ENCODE results near the gene ADGRA3. TPM values are rescaled to one million over a fixed set of nuclear protein-coding genes. Genes with fewer than 3 reads are reported as not detected.

The ADGRA3 gene
- total and polyA plus RNA-seq, 2 experiments from 2014 or later, result 16.2 to 73.9 TPM

DNA sequence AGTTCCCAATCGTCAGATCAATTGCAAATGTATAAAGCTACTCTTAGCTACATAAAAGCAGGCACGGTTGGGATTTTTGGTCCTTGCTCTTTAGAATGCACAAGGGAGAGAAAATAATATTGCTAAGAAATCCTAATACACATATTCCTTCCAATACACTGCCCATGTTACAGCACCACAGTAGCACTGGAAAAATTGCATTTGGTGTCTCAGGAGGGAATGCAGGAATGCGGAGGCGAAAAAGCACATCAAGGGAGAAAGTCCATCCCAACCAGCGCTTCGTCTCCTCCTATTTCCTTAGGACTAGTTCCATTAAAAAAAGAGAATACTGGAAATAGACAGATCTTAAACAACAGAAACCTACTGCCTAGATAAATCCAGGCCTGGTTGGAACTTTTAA, 23.9 kb downstream of the ADGRA3 start:
- no peak for TF ChIP-seq EZH2 (IDR thresholded peaks at IDR 0.05; ENCODE audit: low read depth, unreplicated experiment)
- TF ChIP-seq JUNB (IDR thresholded peaks at IDR 0.05; ENCODE audit: unreplicated experiment), result no peak
- TF ChIP-seq, protein P1, sequence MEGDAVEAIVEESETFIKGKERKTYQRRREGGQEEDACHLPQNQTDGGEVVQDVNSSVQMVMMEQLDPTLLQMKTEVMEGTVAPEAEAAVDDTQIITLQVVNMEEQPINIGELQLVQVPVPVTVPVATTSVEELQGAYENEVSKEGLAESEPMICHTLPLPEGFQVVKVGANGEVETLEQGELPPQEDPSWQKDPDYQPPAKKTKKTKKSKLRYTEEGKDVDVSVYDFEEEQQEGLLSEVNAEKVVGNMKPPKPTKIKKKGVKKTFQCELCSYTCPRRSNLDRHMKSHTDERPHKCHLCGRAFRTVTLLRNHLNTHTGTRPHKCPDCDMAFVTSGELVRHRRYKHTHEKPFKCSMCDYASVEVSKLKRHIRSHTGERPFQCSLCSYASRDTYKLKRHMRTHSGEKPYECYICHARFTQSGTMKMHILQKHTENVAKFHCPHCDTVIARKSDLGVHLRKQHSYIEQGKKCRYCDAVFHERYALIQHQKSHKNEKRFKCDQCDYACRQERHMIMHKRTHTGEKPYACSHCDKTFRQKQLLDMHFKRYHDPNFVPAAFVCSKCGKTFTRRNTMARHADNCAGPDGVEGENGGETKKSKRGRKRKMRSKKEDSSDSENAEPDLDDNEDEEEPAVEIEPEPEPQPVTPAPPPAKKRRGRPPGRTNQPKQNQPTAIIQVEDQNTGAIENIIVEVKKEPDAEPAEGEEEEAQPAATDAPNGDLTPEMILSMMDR (conservative IDR thresholded peaks at IDR 0.05; ENCODE audit: low read depth in 2 of 2), result no peak
- TF ChIP-seq POLR2AphosphoS5 (IDR thresholded peaks at IDR 0.05; ENCODE audit: low read depth), result no peak
- TF ChIP-seq, protein P2, sequence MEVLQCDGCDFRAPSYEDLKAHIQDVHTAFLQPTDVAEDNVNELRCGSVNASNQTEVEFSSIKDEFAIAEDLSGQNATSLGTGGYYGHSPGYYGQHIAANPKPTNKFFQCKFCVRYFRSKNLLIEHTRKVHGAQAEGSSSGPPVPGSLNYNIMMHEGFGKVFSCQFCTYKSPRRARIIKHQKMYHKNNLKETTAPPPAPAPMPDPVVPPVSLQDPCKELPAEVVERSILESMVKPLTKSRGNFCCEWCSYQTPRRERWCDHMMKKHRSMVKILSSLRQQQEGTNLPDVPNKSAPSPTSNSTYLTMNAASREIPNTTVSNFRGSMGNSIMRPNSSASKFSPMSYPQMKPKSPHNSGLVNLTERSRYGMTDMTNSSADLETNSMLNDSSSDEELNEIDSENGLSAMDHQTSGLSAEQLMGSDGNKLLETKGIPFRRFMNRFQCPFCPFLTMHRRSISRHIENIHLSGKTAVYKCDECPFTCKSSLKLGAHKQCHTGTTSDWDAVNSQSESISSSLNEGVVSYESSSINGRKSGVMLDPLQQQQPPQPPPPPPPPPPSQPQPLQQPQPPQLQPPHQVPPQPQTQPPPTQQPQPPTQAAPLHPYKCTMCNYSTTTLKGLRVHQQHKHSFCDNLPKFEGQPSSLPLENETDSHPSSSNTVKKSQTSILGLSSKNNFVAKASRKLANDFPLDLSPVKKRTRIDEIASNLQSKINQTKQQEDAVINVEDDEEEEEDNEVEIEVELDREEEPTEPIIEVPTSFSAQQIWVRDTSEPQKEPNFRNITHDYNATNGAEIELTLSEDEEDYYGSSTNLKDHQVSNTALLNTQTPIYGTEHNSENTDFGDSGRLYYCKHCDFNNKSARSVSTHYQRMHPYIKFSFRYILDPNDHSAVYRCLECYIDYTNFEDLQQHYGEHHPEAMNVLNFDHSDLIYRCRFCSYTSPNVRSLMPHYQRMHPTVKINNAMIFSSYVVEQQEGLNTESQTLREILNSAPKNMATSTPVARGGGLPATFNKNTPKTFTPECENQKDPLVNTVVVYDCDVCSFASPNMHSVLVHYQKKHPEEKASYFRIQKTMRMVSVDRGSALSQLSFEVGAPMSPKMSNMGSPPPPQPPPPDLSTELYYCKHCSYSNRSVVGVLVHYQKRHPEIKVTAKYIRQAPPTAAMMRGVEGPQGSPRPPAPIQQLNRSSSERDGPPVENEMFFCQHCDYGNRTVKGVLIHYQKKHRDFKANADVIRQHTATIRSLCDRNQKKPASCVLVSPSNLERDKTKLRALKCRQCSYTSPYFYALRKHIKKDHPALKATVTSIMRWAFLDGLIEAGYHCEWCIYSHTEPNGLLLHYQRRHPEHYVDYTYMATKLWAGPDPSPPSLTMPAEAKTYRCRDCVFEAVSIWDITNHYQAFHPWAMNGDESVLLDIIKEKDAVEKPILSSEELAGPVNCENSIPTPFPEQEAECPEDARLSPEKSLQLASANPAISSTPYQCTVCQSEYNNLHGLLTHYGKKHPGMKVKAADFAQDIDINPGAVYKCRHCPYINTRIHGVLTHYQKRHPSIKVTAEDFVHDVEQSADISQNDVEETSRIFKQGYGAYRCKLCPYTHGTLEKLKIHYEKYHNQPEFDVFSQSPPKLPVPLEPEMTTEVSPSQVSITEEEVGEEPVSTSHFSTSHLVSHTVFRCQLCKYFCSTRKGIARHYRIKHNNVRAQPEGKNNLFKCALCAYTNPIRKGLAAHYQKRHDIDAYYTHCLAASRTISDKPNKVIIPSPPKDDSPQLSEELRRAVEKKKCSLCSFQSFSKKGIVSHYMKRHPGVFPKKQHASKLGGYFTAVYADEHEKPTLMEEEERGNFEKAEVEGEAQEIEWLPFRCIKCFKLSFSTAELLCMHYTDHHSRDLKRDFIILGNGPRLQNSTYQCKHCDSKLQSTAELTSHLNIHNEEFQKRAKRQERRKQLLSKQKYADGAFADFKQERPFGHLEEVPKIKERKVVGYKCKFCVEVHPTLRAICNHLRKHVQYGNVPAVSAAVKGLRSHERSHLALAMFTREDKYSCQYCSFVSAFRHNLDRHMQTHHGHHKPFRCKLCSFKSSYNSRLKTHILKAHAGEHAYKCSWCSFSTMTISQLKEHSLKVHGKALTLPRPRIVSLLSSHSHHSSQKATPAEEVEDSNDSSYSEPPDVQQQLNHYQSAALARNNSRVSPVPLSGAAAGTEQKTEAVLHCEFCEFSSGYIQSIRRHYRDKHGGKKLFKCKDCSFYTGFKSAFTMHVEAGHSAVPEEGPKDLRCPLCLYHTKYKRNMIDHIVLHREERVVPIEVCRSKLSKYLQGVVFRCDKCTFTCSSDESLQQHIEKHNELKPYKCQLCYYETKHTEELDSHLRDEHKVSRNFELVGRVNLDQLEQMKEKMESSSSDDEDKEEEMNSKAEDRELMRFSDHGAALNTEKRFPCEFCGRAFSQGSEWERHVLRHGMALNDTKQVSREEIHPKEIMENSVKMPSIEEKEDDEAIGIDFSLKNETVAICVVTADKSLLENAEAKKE (CRISPR knock-in tag; IDR thresholded peaks at IDR 0.05), result no peak
- TF ChIP-seq ZNF114 (CRISPR knock-in tag; IDR thresholded peaks at IDR 0.05), result no peak
- TF ChIP-seq EZH2phosphoT487 (IDR thresholded peaks at IDR 0.05; ENCODE audit: unreplicated experiment), result no peak
- no peak for TF ChIP-seq STAT1 (IDR thresholded peaks at IDR 0.05; ENCODE audit: unreplicated experiment)
- TF ChIP-seq, protein P3, sequence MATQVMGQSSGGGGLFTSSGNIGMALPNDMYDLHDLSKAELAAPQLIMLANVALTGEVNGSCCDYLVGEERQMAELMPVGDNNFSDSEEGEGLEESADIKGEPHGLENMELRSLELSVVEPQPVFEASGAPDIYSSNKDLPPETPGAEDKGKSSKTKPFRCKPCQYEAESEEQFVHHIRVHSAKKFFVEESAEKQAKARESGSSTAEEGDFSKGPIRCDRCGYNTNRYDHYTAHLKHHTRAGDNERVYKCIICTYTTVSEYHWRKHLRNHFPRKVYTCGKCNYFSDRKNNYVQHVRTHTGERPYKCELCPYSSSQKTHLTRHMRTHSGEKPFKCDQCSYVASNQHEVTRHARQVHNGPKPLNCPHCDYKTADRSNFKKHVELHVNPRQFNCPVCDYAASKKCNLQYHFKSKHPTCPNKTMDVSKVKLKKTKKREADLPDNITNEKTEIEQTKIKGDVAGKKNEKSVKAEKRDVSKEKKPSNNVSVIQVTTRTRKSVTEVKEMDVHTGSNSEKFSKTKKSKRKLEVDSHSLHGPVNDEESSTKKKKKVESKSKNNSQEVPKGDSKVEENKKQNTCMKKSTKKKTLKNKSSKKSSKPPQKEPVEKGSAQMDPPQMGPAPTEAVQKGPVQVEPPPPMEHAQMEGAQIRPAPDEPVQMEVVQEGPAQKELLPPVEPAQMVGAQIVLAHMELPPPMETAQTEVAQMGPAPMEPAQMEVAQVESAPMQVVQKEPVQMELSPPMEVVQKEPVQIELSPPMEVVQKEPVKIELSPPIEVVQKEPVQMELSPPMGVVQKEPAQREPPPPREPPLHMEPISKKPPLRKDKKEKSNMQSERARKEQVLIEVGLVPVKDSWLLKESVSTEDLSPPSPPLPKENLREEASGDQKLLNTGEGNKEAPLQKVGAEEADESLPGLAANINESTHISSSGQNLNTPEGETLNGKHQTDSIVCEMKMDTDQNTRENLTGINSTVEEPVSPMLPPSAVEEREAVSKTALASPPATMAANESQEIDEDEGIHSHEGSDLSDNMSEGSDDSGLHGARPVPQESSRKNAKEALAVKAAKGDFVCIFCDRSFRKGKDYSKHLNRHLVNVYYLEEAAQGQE (IDR thresholded peaks at IDR 0.05; ENCODE audit: unreplicated experiment), result no peak
- TF ChIP-seq, protein P4, sequence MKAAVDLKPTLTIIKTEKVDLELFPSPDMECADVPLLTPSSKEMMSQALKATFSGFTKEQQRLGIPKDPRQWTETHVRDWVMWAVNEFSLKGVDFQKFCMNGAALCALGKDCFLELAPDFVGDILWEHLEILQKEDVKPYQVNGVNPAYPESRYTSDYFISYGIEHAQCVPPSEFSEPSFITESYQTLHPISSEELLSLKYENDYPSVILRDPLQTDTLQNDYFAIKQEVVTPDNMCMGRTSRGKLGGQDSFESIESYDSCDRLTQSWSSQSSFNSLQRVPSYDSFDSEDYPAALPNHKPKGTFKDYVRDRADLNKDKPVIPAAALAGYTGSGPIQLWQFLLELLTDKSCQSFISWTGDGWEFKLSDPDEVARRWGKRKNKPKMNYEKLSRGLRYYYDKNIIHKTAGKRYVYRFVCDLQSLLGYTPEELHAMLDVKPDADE (IDR thresholded peaks at IDR 0.05), result no peak
- TF ChIP-seq CREB1 (CRISPR knock-in tag; IDR thresholded peaks at IDR 0.05; ENCODE audit: low read depth), result no peak
- TF ChIP-seq ZNF331 (CRISPR knock-in tag; IDR thresholded peaks at IDR 0.05; ENCODE audit: low read depth), result no peak
- TF ChIP-seq NANOG (IDR thresholded peaks at IDR 0.05; ENCODE audit: borderline replicate concordance), result no peak
- no peaks in the 10 kb centered on the region for H3K9me2 ChIP-seq (ENCODE audit: insufficient read depth)
- no peak overlapping the region for H3K27ac ChIP-seq (ENCODE audit: low read depth)
- ATAC-seq (peak; percentile 64), DNase-seq (ENCODE audit: low spot score) (peak; percentile 48)
- no peak overlapping the region for H3K4me3 ChIP-seq
- Mint-ChIP-seq H3K27me3 (ENCODE audit: insufficient read depth, low read depth, poor library complexity) (peaks cover 2% of the 10 kb centered on the region), H3K9me3 (no peaks in the 10 kb centered on the region; the same call in 2 of the 3 replicates), H3K4me3 (no peak overlapping the region), H3K36me3 (ENCODE audit: low read depth) (peaks cover 4% of the 10 kb centered on the region; the same call in 1 of the 3 replicates), H3K4me1 (peaks cover 50% of the 10 kb centered on the region), H3K27ac (peak overlapping the region; percentile 3; the same call in 1 of the 2 replicates)
- H3K36me3 ChIP-seq (ENCODE audit: insufficient read depth), result no peaks in the 10 kb centered on the region
- H3K4me2 ChIP-seq, result peak overlapping the region; percentile 50
- H2AFZ ChIP-seq, result no peak overlapping the region
- peaks cover 26% of the 10 kb centered on the region for H3K4me1 ChIP-seq (ENCODE audit: insufficient read depth)
- no peaks in the 10 kb centered on the region for H3F3A ChIP-seq (replicated peaks; ENCODE audit: low read depth)
- peaks cover 25% of the 10 kb centered on the region for H4K20me1 ChIP-seq (replicated peaks; ENCODE audit: insufficient read depth)
- no peaks in the 10 kb centered on the region for H3K79me2 ChIP-seq (replicated peaks; ENCODE audit: insufficient read depth)
- H3K27me3 ChIP-seq (ENCODE audit: insufficient read depth), result no peaks in the 10 kb centered on the region

All from GM23338 (cell line).